HEK293 (cell line): ENCODE data around the gene SLC9A2.

Source experiments
- CTCF ChIA-PET: fragments of 350-600 bp; formaldehyde crosslinking; extraction: SDS; loops from one replicate; lab custom pipeline; 2021; ENCODE audit warnings: antibody characterized with exemption; lab: Yijun Ruan, JAX
- POLR2A ChIA-PET: fragments of 300-600 bp; formaldehyde crosslinking; extraction: SDS; loops from one replicate; lab custom pipeline; 2020; ENCODE audit warnings: antibody characterized with exemption, inconsistent platforms; lab: Yijun Ruan, JAX
- H3K27ac ChIP-seq: fragments of 200-500 bp; sonication (Bioruptor generic); 2 replicates; pipeline ENCODE4 v1.5.1; 2014; ENCODE audit warnings: low read depth, low read length, control low read depth, inconsistent platforms; ENCODE audit errors: extremely low read depth
- H3K36me3 ChIP-seq, 2 experiments: fragments of 200-500 bp in 1 of 2; sonication (Bioruptor generic) in 1 of 2; 1 replicate in 1 of 2; 2 replicates in 1 of 2; pipeline ENCODE4 v1.5.1; 2014 to 2017; ENCODE audit warnings: inconsistent platforms in 2 of 2, low read length in 2 of 2; ENCODE audit not compliant: control insufficient read depth in 2 of 2, insufficient read depth in 1 of 2
- H3K4me1 ChIP-seq: fragments of 200-500 bp; sonication (Bioruptor generic); 2 replicates; pipeline ENCODE4 v1.5.1; 2014; ENCODE audit warnings: mild to moderate bottlenecking, low read length, inconsistent platforms; ENCODE audit not compliant: control insufficient read depth, insufficient read depth
- H3K4me3 ChIP-seq: 2 replicates; pipeline ENCODE4 v1.5.1; 2011; ENCODE audit warnings: low read depth, mild to moderate bottlenecking, control low read depth, low read length, moderate library complexity
- H3K9me3 ChIP-seq: fragments of 200-500 bp; sonication (Bioruptor generic); 2 replicates; pipeline ENCODE4 v1.5.1; 2014; ENCODE audit warnings: low read depth, low read length, inconsistent platforms; ENCODE audit not compliant: control insufficient read depth, insufficient read depth
- BCL6B ChIP-seq: fragments of 450-650 bp; formaldehyde crosslinking; IDR thresholded peaks from 2 replicates; pipeline ENCODE4 v1.5.1; 2017; ENCODE audit warnings: missing biosample characterization, missing genetic modification characterization
- GLI2 ChIP-seq: fragments of 450-650 bp; formaldehyde crosslinking; IDR thresholded peaks from 2 replicates; pipeline ENCODE4; 2017; ENCODE audit warnings: missing biosample characterization, missing genetic modification characterization, low read depth, borderline replicate concordance
- SP7 ChIP-seq: fragments of 450-650 bp; formaldehyde crosslinking; IDR thresholded peaks from 2 replicates; pipeline ENCODE4 v1.5.1; 2016; ENCODE audit warnings: missing biosample characterization, missing genetic modification characterization
- ZFP69B ChIP-seq: fragments of 450-650 bp; formaldehyde crosslinking; IDR thresholded peaks from 2 replicates; pipeline ENCODE4 v1.5.1; 2016; ENCODE audit warnings: missing biosample characterization, missing genetic modification characterization
- ZNF10 ChIP-seq: fragments of 450-650 bp; formaldehyde crosslinking; IDR thresholded peaks from 2 replicates; pipeline ENCODE4 v1.5.1; 2017; ENCODE audit warnings: missing biosample characterization, missing genetic modification characterization
- ZNF121 ChIP-seq: fragments of 450-650 bp; formaldehyde crosslinking; IDR thresholded peaks from 2 replicates; pipeline ENCODE4 v1.5.1; 2016; ENCODE audit warnings: missing biosample characterization, missing genetic modification characterization
- ZNF132 ChIP-seq: fragments of 450-650 bp; formaldehyde crosslinking; IDR thresholded peaks from 2 replicates; pipeline ENCODE4 v1.5.1; 2017; ENCODE audit warnings: missing biosample characterization, missing genetic modification characterization, borderline replicate concordance
- ZNF140 ChIP-seq: fragments of 450-650 bp; formaldehyde crosslinking; IDR thresholded peaks from 2 replicates; pipeline ENCODE4 v1.5.1; 2016; ENCODE audit warnings: missing biosample characterization, missing genetic modification characterization
- ZNF169 ChIP-seq: fragments of 450-650 bp; formaldehyde crosslinking; IDR thresholded peaks from 2 replicates; pipeline ENCODE4 v1.5.1; 2016; ENCODE audit warnings: missing biosample characterization, missing genetic modification characterization
- ZNF214 ChIP-seq: fragments of 450-650 bp; formaldehyde crosslinking; IDR thresholded peaks from 2 replicates; pipeline ENCODE4 v1.5.1; 2017; ENCODE audit warnings: missing biosample characterization, mild to moderate bottlenecking, missing genetic modification characterization, borderline replicate concordance
- ZNF23 ChIP-seq: fragments of 450-650 bp; formaldehyde crosslinking; IDR thresholded peaks from 2 replicates; pipeline ENCODE4 v1.5.1; 2016; ENCODE audit warnings: missing biosample characterization, missing genetic modification characterization, borderline replicate concordance
- ZNF449 ChIP-seq: fragments of 450-650 bp; formaldehyde crosslinking; IDR thresholded peaks from 2 replicates; pipeline ENCODE4 v1.5.1; 2017; ENCODE audit warnings: missing biosample characterization, mild to moderate bottlenecking, missing genetic modification characterization, moderate library complexity
- ZNF555 ChIP-seq: fragments of 450-650 bp; formaldehyde crosslinking; conservative IDR thresholded peaks from 2 replicates; pipeline ENCODE4 v1.5.1; 2017; ENCODE audit warnings: missing biosample characterization, mild to moderate bottlenecking, missing genetic modification characterization, inconsistent platforms
- TF ChIP-seq, protein P1 (sequence below): fragments of 450-650 bp; formaldehyde crosslinking; IDR thresholded peaks from 2 replicates; pipeline ENCODE4 v1.5.1; 2016; ENCODE audit warnings: missing biosample characterization, missing genetic modification characterization
- TF ChIP-seq, protein P2 (sequence below): fragments of 450-650 bp; formaldehyde crosslinking; IDR thresholded peaks from 2 replicates; pipeline ENCODE4; 2016; ENCODE audit warnings: missing biosample characterization, missing genetic modification characterization
- TF ChIP-seq, protein P3 (sequence below): fragments of 450-650 bp; formaldehyde crosslinking; IDR thresholded peaks from 2 replicates; pipeline ENCODE4 v1.5.1; 2016; ENCODE audit warnings: missing biosample characterization, missing genetic modification characterization

SLC9A2 gene

DNA sequence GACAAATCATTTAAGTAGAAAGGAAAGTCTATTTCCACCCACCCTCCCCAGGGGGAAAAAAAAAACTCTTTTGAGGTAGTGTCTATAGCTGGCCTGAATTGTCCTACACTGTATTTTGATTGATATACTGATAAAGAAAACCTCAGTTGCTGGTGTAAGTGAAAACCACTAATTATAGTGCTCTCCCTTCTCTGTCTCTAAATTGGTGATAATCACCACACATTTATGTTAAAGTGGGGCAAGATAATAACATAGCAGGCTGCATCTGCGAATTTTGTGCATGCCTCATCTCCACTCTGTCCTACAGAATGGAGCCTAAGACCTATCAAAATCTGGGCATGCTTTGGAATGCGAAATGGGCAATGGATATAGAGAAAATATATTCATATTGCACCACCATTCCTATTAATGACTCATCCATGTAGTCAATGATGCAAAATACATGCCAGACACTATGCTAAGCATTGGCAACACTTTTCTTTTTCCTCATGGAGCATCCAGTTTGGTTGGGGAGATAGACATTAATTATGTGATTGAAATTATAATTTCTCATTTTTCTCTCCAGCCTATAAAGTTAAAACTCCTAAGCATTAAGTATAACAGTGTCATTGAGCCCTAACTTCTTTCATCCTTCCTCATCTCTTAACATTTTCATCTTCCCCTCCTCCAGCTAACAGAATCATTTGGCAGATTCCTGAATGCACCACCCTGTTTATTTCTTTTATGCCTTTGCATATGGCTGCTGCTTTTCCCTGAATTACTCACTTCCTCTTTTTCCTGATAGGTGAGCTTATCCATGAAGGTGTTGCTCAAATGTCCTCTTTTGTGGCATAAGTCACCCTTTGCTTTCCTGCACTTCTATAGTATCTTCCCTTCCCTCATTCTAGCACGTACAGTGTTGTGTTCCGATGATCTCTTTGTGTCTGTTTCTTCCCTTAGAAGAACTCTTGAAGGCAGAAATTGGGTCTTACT is 58.2 kb downstream of the SLC9A2 start:
- POLR2A ChIA-PET, result no interaction called here
- no peaks in the 10 kb centered on the region for H3K4me1 ChIP-seq
- H3K4me3 ChIP-seq, result no peak overlapping the region
- TF ChIP-seq ZNF140 (tag by site-specific recombination) (no peak), SP7 (tag by site-specific recombination) (peak; percentile 98)
- no peak overlapping the region for H3K27ac ChIP-seq
- no peaks in the 10 kb centered on the region for H3K9me3 ChIP-seq
- CTCF ChIA-PET, result interaction anchor here (0.6 to 0.7 kb wide), 2 partner anchors 37 to 205 kb away, joined by 3 read pairs; partner anchors contain the start of gene SLC9A4
- H3K36me3 ChIP-seq, result no peaks in the 10 kb centered on the region

DNA sequence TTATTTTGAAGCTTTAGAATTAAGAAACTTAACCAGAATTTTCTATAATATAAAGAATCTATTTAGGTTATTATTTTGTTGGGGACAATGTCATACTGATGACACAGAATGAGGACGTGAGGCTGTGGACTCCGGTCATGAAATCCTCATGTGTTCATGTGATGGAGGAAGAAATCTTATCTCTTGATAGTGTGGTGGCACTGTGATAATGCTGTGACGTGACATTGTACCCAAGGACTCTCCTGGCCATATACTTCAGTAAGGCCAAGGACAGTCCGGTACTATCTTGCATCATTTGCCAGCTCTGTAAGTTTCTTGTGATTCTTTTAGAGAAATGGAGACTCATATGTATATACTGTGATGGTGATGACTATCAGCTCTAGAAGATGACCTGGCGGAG is 59.1 kb downstream of the SLC9A2 start:
- ChIA-PET CTCF (interaction anchor here (0.7 to 0.8 kb wide), 2 partner anchors 75 to 206 kb away, joined by 3 read pairs; partner anchors contain the start of gene SLC9A4), POLR2A (no interaction called here)
- no peaks in the 10 kb centered on the region for H3K4me1 ChIP-seq

More for the DNA sequence above, 59.1 kb downstream of the SLC9A2 start:
- H3K36me3 ChIP-seq, result no peaks in the 10 kb centered on the region
- no peak overlapping the region for H3K27ac ChIP-seq
- no peak overlapping the region for H3K4me3 ChIP-seq
- no peaks in the 10 kb centered on the region for H3K9me3 ChIP-seq
- TF ChIP-seq, protein P1, sequence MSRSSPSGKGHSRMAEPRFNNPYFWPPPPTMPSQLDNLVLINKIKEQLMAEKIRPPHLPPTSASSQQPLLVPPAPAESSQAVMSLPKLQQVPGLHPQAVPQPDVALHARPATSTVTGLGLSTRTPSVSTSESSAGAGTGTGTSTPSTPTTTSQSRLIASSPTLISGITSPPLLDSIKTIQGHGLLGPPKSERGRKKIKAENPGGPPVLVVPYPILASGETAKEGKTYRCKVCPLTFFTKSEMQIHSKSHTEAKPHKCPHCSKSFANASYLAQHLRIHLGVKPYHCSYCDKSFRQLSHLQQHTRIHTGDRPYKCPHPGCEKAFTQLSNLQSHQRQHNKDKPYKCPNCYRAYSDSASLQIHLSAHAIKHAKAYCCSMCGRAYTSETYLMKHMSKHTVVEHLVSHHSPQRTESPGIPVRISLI (tag by site-specific recombination), result no peak
- no peak for TF ChIP-seq ZNF121 (tag by site-specific recombination)
- TF ChIP-seq GLI2 (tag by site-specific recombination), result no peak
- no peak for TF ChIP-seq BCL6B (tag by site-specific recombination)
- TF ChIP-seq ZNF214 (tag by site-specific recombination), result no peak
- TF ChIP-seq, protein P2, sequence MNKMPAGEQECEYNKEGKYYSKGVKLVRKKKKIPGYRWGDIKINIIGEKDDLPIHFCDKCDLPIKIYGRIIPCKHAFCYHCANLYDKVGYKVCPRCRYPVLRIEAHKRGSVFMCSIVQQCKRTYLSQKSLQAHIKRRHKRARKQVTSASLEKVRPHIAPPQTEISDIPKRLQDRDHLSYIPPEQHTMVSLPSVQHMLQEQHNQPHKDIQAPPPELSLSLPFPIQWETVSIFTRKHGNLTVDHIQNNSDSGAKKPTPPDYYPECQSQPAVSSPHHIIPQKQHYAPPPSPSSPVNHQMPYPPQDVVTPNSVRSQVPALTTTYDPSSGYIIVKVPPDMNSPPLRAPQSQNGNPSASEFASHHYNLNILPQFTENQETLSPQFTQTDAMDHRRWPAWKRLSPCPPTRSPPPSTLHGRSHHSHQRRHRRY (tag by site-specific recombination), result no peak
- TF ChIP-seq ZNF555 (tag by site-specific recombination), result no peak
- TF ChIP-seq ZNF169 (tag by site-specific recombination), result no peak
- TF ChIP-seq ZNF10, result no peak
- TF ChIP-seq ZNF23 (tag by site-specific recombination), result no peak
- TF ChIP-seq ZFP69B (tag by site-specific recombination), result no peak
- TF ChIP-seq ZNF449 (tag by site-specific recombination), result no peak
- TF ChIP-seq, protein P3, sequence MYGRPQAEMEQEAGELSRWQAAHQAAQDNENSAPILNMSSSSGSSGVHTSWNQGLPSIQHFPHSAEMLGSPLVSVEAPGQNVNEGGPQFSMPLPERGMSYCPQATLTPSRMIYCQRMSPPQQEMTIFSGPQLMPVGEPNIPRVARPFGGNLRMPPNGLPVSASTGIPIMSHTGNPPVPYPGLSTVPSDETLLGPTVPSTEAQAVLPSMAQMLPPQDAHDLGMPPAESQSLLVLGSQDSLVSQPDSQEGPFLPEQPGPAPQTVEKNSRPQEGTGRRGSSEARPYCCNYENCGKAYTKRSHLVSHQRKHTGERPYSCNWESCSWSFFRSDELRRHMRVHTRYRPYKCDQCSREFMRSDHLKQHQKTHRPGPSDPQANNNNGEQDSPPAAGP (tag by site-specific recombination), result no peak
- TF ChIP-seq ZNF132 (tag by site-specific recombination), result no peak
